Keratinocyte (primary cell): ENCODE measurements around the gene BAIAP2. TPM values are rescaled to one million over a fixed set of nuclear protein-coding genes. Genes with fewer than 3 reads are reported as not detected.

Experiments
- DNase-seq: peaks from one replicate; pipeline ENCODE4 v3.0.0-alpha.2; 2011; ENCODE audit warnings: low read depth, missing footprints, low spot score
- FAIRE-seq: peaks from 2 replicates; lab custom pipeline; 2011; peaks lifted over from hg19 to GRCh38; lab: Jason Lieb, UNC
- H2AFZ ChIP-seq: 2 replicates; pipeline ENCODE4 v1.6.0; 2012; ENCODE audit warnings: low read length, control low read depth, inconsistent platforms; ENCODE audit not compliant: control insufficient read depth
- H3K27ac ChIP-seq: 2 replicates; pipeline ENCODE4 v1.5.1; 2011; ENCODE audit warnings: low read length; ENCODE audit not compliant: control insufficient read depth, insufficient read depth
- H3K27me3 ChIP-seq: 3 replicates; pipeline ENCODE4 v1.6.0; 2011; ENCODE audit warnings: low read length; ENCODE audit not compliant: control insufficient read depth, insufficient read depth; ENCODE audit errors: extremely low read depth
- H3K36me3 ChIP-seq, 2 experiments: 2 replicates in 1 of 2; 3 replicates in 1 of 2; pipeline ENCODE4 v1.5.1; 2011; ENCODE audit warnings: low read length in 2 of 2, mild to moderate bottlenecking in 1 of 2; ENCODE audit not compliant: control insufficient read depth in 2 of 2, insufficient read depth in 2 of 2; ENCODE audit errors: extremely low read depth in 1 of 2
- H3K4me1 ChIP-seq: 3 replicates; pipeline ENCODE4 v1.5.1; 2011; ENCODE audit warnings: low read length; ENCODE audit not compliant: control insufficient read depth, insufficient read depth; ENCODE audit errors: extremely low read depth
- H3K4me2 ChIP-seq: 3 replicates; pipeline ENCODE4 v1.6.0; 2011; ENCODE audit warnings: low read depth, low read length; ENCODE audit not compliant: control insufficient read depth, insufficient read depth; ENCODE audit errors: extremely low read depth
- H3K4me3 ChIP-seq, 3 experiments: fragments of 200-600 bp in 1 of 3; sonication (generic) in 1 of 3; 2 replicates in 2 of 3; 3 replicates in 1 of 3; pipeline ENCODE4 v1.5.1; 2011 to 2016; ENCODE audit warnings: low read length in 3 of 3, mild to moderate bottlenecking in 3 of 3, control low read depth in 2 of 3, inconsistent platforms in 1 of 3, low read depth in 1 of 3, mixed read lengths in 1 of 3, mixed run types in 1 of 3, moderate library complexity in 1 of 3; ENCODE audit not compliant: control insufficient read depth in 2 of 3, insufficient read depth in 2 of 3; ENCODE audit errors: extremely low read depth in 1 of 3
- H3K79me2 ChIP-seq: 2 replicates; pipeline ENCODE4 v1.6.0; 2012; ENCODE audit warnings: low read length; ENCODE audit not compliant: control insufficient read depth, insufficient read depth
- H3K9ac ChIP-seq: 3 replicates; pipeline ENCODE4 v1.6.0; 2011; ENCODE audit warnings: low read length; ENCODE audit not compliant: control insufficient read depth, insufficient read depth; ENCODE audit errors: extremely low read depth
- H3K9me1 ChIP-seq: 3 replicates; pipeline ENCODE4 v1.6.0; 2011; ENCODE audit warnings: low read length; ENCODE audit not compliant: control insufficient read depth, insufficient read depth; ENCODE audit errors: extremely low read depth
- H3K9me3 ChIP-seq: 2 replicates; pipeline ENCODE4 v1.5.1; 2012; ENCODE audit warnings: low read depth, low read length; ENCODE audit not compliant: control insufficient read depth
- H4K20me1 ChIP-seq: 3 replicates; pipeline ENCODE4 v1.6.0; 2011; ENCODE audit warnings: low read length; ENCODE audit not compliant: control insufficient read depth, insufficient read depth; ENCODE audit errors: extremely low read depth
- CTCF ChIP-seq, 3 experiments: IDR thresholded peaks in 1 of 3; conservative IDR thresholded peaks in 1 of 3; optimal IDR thresholded peaks in 1 of 3; 2 replicates in 2 of 3; 3 replicates in 1 of 3; pipeline versions ENCODE3 to v1.5.1; 2011; ENCODE audit warnings: low read length in 3 of 3, mild to moderate bottlenecking in 3 of 3, moderate library complexity in 2 of 3, control low read depth in 1 of 3, inconsistent platforms in 1 of 3; ENCODE audit not compliant: insufficient read depth in 2 of 3; ENCODE audit errors: extremely low read depth in 1 of 3
- EZH2 ChIP-seq: IDR thresholded peaks from one replicate; pipeline ENCODE4 v1.6.1; 2012; ENCODE audit warnings: inconsistent platforms, mild to moderate bottlenecking, low read length, moderate library complexity
- dilution Hi-C: fragments of 300-500 bp; cut with MboI; formaldehyde crosslinking; loops from one replicate; pipeline ENCODE4 v1.7.0; 2020; ENCODE audit warnings: low sequenced_read_pairs; ENCODE audit not compliant: extremely low pct_ligation_motif_present
- polyA plus RNA-seq, 5 experiments: library from polyadenylated mRNA; depleted of rRNA in 3 of 5; stranded (reverse) in 3 of 5; stranded (forward) in 1 of 5; unstranded in 1 of 5; fragments of >200 nt; gene quantifications; 1 replicate in 1 of 5; 2 replicates in 3 of 5; 3 replicates in 1 of 5; pipeline versions ENCODE4 v1.2.1 to v1.2.3, GENCODE V29; 2011 to 2012; ENCODE audit warnings: missing spikeins in 2 of 5, low read depth in 1 of 5, low replicate concordance in 1 of 5

The BAIAP2 gene
- polyA plus RNA-seq, 1 donor (not counting 4 experiments of a cell fraction or from before 2014, with no cell fraction given), result 56.7 TPM

GRCh38 chr17:81002409-81003361 lies 32.3 kb upstream of the BAIAP2 start:
- Histone ChIP-seq H3K4me3 (peak overlapping the region in 1 of 3 experiments; percentile 20), H3K27me3 (peaks cover 34% of the 10 kb centered on the region), H3K9ac (no peak overlapping the region), H3K79me2 (no peaks in the 10 kb centered on the region), H3K9me3 (no peaks in the 10 kb centered on the region), H4K20me1 (no peaks in the 10 kb centered on the region), H3K4me2 (peak overlapping the region; percentile 54), H3K27ac (no peak overlapping the region), H3K9me1 (no peaks in the 10 kb centered on the region), H3K36me3 (peaks cover 9 to 14% of the 10 kb centered on the region in 2 experiments), H2AFZ (no peak overlapping the region), H3K4me1 (peaks cover 12% of the 10 kb centered on the region)
- DNase-seq (no peak), FAIRE-seq (peak; percentile 44)
- TF ChIP-seq CTCF (optimal IDR thresholded peaks at IDR 0.05 in 1 of 3, IDR thresholded peaks at IDR 0.05 in 1 of 3, conservative IDR thresholded peaks at IDR 0.05 in 1 of 3; ENCODE audit: extremely low read depth in 1 of 3, insufficient read depth in 2 of 3, low read length in 3 of 3), result no peak
- peak; percentile 42 for TF ChIP-seq EZH2
- dilution Hi-C loops, result no loop called here

- H3K4me2 ChIP-seq, result peak overlapping the region; percentile 22
- H3K79me2 ChIP-seq, result no peaks in the 10 kb centered on the region
- dilution Hi-C loops, result no loop called here
- TF ChIP-seq CTCF (optimal IDR thresholded peaks at IDR 0.05 in 1 of 3, IDR thresholded peaks at IDR 0.05 in 1 of 3, conservative IDR thresholded peaks at IDR 0.05 in 1 of 3; ENCODE audit: extremely low read depth in 1 of 3, insufficient read depth in 2 of 3, low read length in 3 of 3), result no peak
- TF ChIP-seq EZH2, result peak; percentile 59
- H3K27ac ChIP-seq, result no peak overlapping the region
- no peaks in the 10 kb centered on the region for H3K9me3 ChIP-seq
- H3K36me3 ChIP-seq, result peaks cover 2 to 9% of the 10 kb centered on the region in 2 experiments
- H3K4me3 ChIP-seq, result no peak overlapping the region
- no peak overlapping the region for H2AFZ ChIP-seq
- H3K9ac ChIP-seq, result no peak overlapping the region
- DNase-seq (no peak), FAIRE-seq (no peak)
- H3K9me1 ChIP-seq, result no peaks in the 10 kb centered on the region
- H3K27me3 ChIP-seq, result peaks cover 40% of the 10 kb centered on the region
- H3K4me1 ChIP-seq, result peaks cover 12% of the 10 kb centered on the region
- no peaks in the 10 kb centered on the region for H4K20me1 ChIP-seq
Measured at GRCh38 chr17:81003711-81004475, 31.1 kb upstream of the BAIAP2 start.
